Measurements from ENCODE around the gene WDR18. TPM values are rescaled to one million over a fixed set of nuclear protein-coding genes. Genes with fewer than 3 reads are reported as not detected.

The WDR18 gene
- total RNA-seq, 1 experiment from 2014 or later, result 56.7 TPM

DNA sequence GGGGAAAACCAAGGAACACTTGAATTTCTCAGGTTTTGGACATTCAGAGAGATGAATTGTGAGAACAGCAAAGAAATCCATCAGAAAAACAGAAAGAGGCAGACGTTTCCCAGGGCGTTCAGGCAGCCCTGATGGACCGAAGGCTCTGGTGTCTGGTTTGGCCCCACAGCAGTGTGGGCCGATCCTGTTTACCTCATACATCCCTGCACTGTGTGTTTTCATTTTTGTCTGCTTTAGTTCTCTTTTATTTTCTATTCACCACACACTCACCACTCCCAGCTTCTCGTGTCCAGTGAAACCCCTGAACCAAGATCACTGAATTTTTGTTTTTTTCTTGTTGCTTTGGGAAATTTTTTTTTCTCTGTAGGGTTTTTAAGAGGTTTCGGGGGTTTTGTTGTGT is 11.9 kb upstream of the WDR18 start:
- Histone ChIP-seq H3F3A (ENCODE audit: low read length, unreplicated experiment) (no peaks in the 10 kb centered on the region), H3K36me3 (ENCODE audit: low read depth, low read length) (peaks cover 7% of the 10 kb centered on the region), H3K4me2 (ENCODE audit: low read length) (no peak overlapping the region), H2AFZ (ENCODE audit: low read length) (no peak overlapping the region), H3K9ac (ENCODE audit: low read length) (no peak overlapping the region), H3K27ac (ENCODE audit: low read length) (no peak overlapping the region), H3K27me3 (ENCODE audit: low read length) (no peaks in the 10 kb centered on the region), H3K4me1 (ENCODE audit: insufficient read depth, low read length) (no peaks in the 10 kb centered on the region), H4K20me1 (ENCODE audit: low read length) (no peaks in the 10 kb centered on the region), H3K9me2 (replicated peaks; ENCODE audit: low read length) (no peaks in the 10 kb centered on the region), H3K4me3 (ENCODE audit: low read length) (no peak overlapping the region), H3K79me2 (ENCODE audit: low read length) (no peaks in the 10 kb centered on the region), H3K9me3 (ENCODE audit: low read length) (0 out of 2 replicates have a peak, but pooled peaks cover 4% of the 10 kb centered on the region)
- TF ChIP-seq, protein P1, sequence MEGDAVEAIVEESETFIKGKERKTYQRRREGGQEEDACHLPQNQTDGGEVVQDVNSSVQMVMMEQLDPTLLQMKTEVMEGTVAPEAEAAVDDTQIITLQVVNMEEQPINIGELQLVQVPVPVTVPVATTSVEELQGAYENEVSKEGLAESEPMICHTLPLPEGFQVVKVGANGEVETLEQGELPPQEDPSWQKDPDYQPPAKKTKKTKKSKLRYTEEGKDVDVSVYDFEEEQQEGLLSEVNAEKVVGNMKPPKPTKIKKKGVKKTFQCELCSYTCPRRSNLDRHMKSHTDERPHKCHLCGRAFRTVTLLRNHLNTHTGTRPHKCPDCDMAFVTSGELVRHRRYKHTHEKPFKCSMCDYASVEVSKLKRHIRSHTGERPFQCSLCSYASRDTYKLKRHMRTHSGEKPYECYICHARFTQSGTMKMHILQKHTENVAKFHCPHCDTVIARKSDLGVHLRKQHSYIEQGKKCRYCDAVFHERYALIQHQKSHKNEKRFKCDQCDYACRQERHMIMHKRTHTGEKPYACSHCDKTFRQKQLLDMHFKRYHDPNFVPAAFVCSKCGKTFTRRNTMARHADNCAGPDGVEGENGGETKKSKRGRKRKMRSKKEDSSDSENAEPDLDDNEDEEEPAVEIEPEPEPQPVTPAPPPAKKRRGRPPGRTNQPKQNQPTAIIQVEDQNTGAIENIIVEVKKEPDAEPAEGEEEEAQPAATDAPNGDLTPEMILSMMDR (conservative IDR thresholded peaks at IDR 0.05; ENCODE audit: low read depth, low read length), result no peak
- TF ChIP-seq EZH2 (IDR thresholded peaks at IDR 0.05; ENCODE audit: low read length, unreplicated experiment) (no peak), EZH2phosphoT487 (IDR thresholded peaks at IDR 0.05; ENCODE audit: borderline replicate concordance, low read length) (no peak)
- intact Hi-C loops (cut with micrococcal nuclease), result no loop called here
- CTCF ChIA-PET, result no interaction called here
- POLR2A ChIA-PET (ENCODE audit: unreplicated experiment), result interaction anchor here (0.7 kb wide), 1 partner anchor 429 kb away, joined by 18 read pairs; no protein-coding TSS in a partner anchor
- DNase-seq (no peak), ATAC-seq (no peak)
- BruUV-seq (replicated peaks), result no TSS peak

DNA sequence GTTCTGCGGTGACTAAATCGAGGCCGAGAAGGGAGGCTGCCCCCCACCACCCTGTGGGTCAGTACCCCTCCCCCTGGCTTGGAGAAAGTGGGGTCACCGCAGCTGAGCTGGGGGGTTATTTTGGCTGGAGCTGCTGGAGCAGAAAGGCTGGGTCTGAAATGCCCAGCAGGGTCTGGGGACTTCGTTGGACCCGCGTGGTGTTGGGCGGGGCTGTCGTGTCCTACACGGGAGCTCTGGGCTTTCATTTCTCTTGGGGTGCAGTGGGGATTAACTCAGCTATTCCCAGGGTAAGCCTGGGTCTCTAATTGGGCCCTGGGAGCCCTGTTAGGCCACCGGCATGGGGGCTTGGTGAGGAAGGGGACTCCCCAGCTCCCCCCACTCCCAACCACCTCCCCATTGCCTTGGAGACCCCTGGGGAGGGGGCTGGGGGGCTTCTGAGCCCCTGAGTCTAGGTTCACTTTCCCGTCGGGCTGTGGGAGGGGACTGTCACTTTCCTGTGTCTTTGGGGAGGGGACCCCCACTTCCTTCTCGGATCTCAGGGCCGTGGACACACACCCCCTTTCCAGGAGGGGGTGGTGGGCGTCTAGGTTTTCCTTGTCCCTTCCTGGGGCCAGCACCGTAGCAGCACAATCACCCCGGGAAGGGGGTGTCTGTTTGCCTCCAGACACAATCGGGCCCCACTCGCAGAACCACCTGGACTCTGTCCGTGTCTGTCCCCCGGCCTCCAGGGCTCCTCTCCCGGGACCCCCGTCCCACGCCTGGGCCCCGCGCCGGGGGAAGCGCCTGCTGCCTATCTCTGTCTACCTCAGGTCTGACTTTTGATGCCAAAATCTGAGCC is 10.2 kb upstream of the WDR18 start:
- H3K36me3 ChIP-seq (ENCODE audit: low read depth, low read length), result peaks cover 7% of the 10 kb centered on the region
- TF ChIP-seq, protein P1 (conservative IDR thresholded peaks at IDR 0.05; ENCODE audit: low read depth, low read length), result no peak
- no peak for TF ChIP-seq EZH2 (IDR thresholded peaks at IDR 0.05; ENCODE audit: low read length, unreplicated experiment)
- no peak for TF ChIP-seq EZH2phosphoT487 (IDR thresholded peaks at IDR 0.05; ENCODE audit: borderline replicate concordance, low read length)
- ATAC-seq (no peak), DNase-seq (no peak)
- H2AFZ ChIP-seq (ENCODE audit: low read length), result no peak overlapping the region
- H3K4me3 ChIP-seq (ENCODE audit: low read length), result no peak overlapping the region
- H3K4me1 ChIP-seq (ENCODE audit: insufficient read depth, low read length), result no peaks in the 10 kb centered on the region
- no peaks in the 10 kb centered on the region for H3K27me3 ChIP-seq (ENCODE audit: low read length)
- ChIA-PET CTCF (no interaction called here), POLR2A (ENCODE audit: unreplicated experiment) (no interaction called here)
- no TSS peak for BruUV-seq (replicated peaks)
- intact Hi-C loops (cut with micrococcal nuclease), result no loop called here
- no peak overlapping the region for H3K9ac ChIP-seq (ENCODE audit: low read length)
- no peaks in the 10 kb centered on the region for H3K9me2 ChIP-seq (replicated peaks; ENCODE audit: low read length)
- H4K20me1 ChIP-seq (ENCODE audit: low read length), result no peaks in the 10 kb centered on the region
- no peaks in the 10 kb centered on the region for H3K79me2 ChIP-seq (ENCODE audit: low read length)
- H3K9me3 ChIP-seq (ENCODE audit: low read length), result 0 out of 2 replicates have a peak, but pooled peaks cover 4% of the 10 kb centered on the region
- no peak overlapping the region for H3K27ac ChIP-seq (ENCODE audit: low read length)
- H3F3A ChIP-seq (ENCODE audit: low read length, unreplicated experiment), result no peaks in the 10 kb centered on the region
- no peak overlapping the region for H3K4me2 ChIP-seq (ENCODE audit: low read length)
